Stimulated activated naive B cell treated with anti-CD40 and anti-IgM and Interleukin-4, amounts not matched to agents 10 μg/mL and 1 μg/mL and 100 μg/mL, for 72 hours (primary cell): Measurements from ENCODE around the gene KASH5.

Experiments
- ATAC-seq, 2 donors: fragments of 150-1000 bp; cut with Tn5 transposase; replicated peaks; 2 replicates each; pipeline ENCODE4 v1.10.0; 2021; ENCODE audit warnings: moderate library complexity in 1 of 2
- DNase-seq: peaks from one replicate; pipeline ENCODE4 v3.0.0; 2021
- H3K27ac Mint-ChIP-seq: one replicate; pipeline ENCODE4 v1.8.0; 2022; ENCODE audit warnings: mild to moderate bottlenecking, mixed read lengths
- H3K27me3 Mint-ChIP-seq, 2 donors: one replicate each; pipeline ENCODE4 v1.8.0; 2022; ENCODE audit warnings: mixed read lengths in 2 of 2
- H3K36me3 Mint-ChIP-seq, 2 donors: one replicate each; pipeline ENCODE4 v1.8.0; 2022; ENCODE audit warnings: mixed read lengths in 2 of 2, mild to moderate bottlenecking in 1 of 2
- H3K4me1 Mint-ChIP-seq, 2 donors: one replicate each; pipeline ENCODE4 v1.8.0; 2022; ENCODE audit warnings: mixed read lengths in 2 of 2, mild to moderate bottlenecking in 1 of 2
- H3K4me3 Mint-ChIP-seq, 2 donors: one replicate each; pipeline ENCODE4 v1.8.0; 2022; ENCODE audit warnings: mild to moderate bottlenecking in 2 of 2, mixed read lengths in 2 of 2, moderate library complexity in 1 of 2
- H3K9me3 Mint-ChIP-seq, 2 donors: one replicate each; pipeline ENCODE4 v1.8.0; 2022; ENCODE audit warnings: mixed read lengths in 2 of 2, mild to moderate bottlenecking in 1 of 2

KASH5 gene

DNA sequence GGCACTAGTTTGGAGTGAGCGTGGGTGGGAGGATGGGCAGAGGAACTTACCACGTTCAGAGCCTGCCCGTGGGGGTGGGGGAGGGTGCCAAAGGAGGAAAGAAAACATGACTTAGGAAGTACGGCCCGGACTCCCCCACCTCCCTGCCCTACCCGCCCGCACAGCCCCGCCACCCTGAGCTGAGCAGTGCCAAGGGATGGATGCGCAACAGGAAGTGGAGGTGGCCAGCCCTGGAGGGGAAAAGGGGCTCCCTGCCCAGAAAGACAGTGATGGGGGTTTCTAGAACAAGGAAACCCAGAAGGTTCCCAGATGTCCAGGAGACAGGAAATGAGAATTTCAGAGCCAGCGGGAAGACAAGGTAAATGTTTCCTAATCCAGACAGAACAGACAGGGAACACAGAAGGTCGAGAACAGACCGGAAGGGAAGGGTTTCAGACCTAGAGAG lies 32.1 kb upstream of the KASH5 start:
- H3K36me3 Mint-ChIP-seq = no peaks in the 10 kb centered on the region
- H3K4me3 Mint-ChIP-seq = peak overlapping the region; percentile 37 to 67
- H3K4me1 Mint-ChIP-seq = peaks cover 28 to 44% of the 10 kb centered on the region in 2 donors
- no peak overlapping the region for H3K27ac Mint-ChIP-seq
- DNase-seq (no peak), ATAC-seq (peak; percentile 19 to 31)
- no peaks in the 10 kb centered on the region for H3K9me3 Mint-ChIP-seq
- peaks cover 0 to 4% of the 10 kb centered on the region in 2 donors for H3K27me3 Mint-ChIP-seq

DNA sequence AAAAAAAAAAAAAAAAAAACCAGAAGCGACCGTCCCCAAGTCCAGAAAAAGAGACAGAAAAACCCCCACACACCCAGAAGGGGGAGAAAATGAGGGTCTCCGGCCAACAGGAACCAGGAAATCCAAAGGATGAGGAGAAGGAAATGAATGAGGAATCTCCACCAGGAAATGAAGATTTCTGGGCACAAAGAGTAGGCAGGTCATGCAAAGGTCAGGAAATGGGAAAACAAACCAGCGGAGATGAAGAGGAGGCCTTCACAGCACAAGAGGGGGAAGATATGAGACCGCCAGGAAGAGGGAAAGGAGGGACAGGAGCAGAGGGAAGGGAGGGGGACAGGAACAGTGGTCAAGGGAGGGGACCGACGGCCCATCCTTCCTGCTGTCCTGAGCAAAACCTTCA lies 31.7 kb upstream of the KASH5 start:
- Mint-ChIP-seq H3K36me3 (no peaks in the 10 kb centered on the region), H3K27ac (peak overlapping the region; percentile 15), H3K9me3 (no peaks in the 10 kb centered on the region), H3K4me3 (peak overlapping the region in 1 of 2 donors; percentile 67), H3K27me3 (peaks cover 0 to 4% of the 10 kb centered on the region in 2 donors), H3K4me1 (peaks cover 28 to 46% of the 10 kb centered on the region in 2 donors)
- ATAC-seq = no peak
- no peak for DNase-seq

DNA sequence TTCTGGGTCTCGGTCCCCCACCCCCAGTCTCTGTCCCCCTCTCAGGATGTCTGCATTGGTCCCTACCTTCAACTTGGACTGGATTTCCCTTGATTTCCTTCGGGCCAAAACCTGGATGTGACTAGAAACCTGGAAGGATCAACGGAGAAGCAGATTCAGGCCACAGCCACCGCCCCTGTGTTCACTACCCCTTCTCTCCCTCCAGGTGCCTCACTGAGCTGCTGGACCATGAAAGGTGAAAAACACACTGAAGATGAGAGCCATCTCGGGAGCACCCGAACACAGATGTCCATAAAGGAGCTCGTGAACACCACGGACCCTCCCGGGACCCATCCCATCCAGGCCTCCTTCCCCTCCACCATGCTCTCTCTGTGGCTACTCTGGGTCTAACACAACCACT lies 30.9 kb upstream of the KASH5 start:
- peak overlapping the region; percentile 87 for H3K27ac Mint-ChIP-seq

DNA sequence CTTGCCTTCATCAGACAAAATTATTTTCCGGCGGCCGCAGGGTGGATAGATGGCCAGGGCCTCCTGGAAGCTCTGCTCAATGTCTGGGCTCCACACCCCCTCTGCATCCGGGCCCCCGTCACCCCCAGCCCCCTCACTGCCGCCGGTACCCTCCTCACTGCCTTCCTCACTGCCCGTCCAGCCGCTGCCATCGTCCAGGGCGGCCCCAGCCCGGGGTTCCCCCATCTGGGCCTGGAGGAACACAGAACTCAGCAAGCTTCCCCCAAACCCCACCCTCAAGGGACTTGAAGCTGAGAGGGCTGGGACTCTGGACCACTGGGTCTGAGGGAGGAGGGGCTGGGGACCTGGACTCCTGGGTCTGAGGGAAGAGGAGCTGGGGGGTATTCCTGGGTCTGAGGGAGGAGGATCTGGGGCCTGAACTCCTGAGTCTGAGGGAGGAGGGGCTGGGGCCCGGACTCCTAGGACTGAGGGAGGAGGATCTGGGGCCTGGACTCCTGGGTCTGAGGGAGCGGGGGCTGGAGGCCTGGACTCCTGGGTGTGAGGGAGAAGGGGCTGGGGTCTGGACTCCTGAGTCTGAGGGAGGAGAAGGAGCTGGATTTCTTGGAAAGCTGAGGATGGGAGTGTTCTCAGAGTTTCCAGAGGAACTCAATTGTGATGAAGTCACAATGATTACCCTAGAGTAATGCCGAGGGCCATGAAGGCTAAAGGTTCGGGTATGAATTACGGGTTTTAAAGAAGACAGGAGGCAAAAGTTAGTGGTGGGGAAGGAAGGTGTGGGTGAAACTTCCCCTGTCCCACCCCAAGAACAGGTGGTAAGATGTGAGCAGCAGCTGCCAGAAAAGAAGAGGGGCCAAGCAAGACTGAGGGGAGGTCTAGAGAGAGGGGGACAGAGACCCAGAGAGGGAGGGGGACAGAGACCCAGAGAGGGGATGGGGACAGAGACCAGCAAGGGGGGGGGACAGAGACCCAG lies 27.9 kb upstream of the KASH5 start:
- Mint-ChIP-seq H3K36me3 (no peaks in the 10 kb centered on the region), H3K4me3 (peak overlapping the region in 1 of 2 donors; percentile 8), H3K27me3 (peaks cover 0 to 4% of the 10 kb centered on the region in 2 donors), H3K9me3 (no peaks in the 10 kb centered on the region), H3K27ac (peak overlapping the region; percentile 54), H3K4me1 (peaks cover 24 to 53% of the 10 kb centered on the region in 2 donors)
- DNase-seq (no peak), ATAC-seq (peak in 1 of 2 donors; percentile 9)

More for the DNA sequence above, 30.9 kb upstream of the KASH5 start:
- H3K27me3 Mint-ChIP-seq = peaks cover 0 to 4% of the 10 kb centered on the region in 2 donors
- no peak for DNase-seq
- H3K4me1 Mint-ChIP-seq = peaks cover 28 to 53% of the 10 kb centered on the region in 2 donors
- H3K9me3 Mint-ChIP-seq = no peaks in the 10 kb centered on the region
- peak overlapping the region; percentile 9 to 29 for H3K4me3 Mint-ChIP-seq
- H3K36me3 Mint-ChIP-seq = no peaks in the 10 kb centered on the region
- ATAC-seq = peak; percentile 53 to 55

DNA sequence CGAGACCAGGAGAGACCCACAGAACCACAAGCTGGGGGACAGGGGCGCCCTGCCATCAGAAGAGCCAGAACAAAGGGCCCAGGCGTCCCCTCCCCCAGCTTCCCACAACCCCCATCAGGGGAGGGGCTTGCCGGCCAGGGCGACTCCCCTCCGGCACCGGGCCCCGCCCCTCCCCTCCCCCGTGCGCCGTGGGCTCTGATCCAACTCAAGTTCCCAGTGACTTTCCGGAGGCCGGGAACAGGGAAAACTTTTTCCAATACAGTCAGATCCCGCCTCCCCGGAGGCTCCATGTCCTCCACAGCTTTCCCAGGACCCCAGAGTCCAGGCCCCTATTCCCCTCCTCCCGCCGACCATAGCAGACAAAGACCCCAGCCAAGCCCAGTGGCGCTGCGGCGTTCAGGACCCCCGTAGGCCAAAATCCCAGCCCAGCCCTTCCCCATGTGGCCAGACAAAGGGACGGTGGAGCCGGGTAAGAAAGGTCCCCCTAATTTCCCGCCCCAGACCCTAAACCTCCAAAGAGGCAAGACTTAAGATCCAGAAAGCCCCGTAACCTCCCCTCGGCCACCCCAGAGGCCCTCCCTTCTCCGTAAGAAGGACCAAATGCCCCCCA lies 26.5 kb upstream of the KASH5 start:
- peak overlapping the region; percentile 4 to 47 for H3K4me3 Mint-ChIP-seq
- H3K4me1 Mint-ChIP-seq = peaks cover 10 to 39% of the 10 kb centered on the region in 2 donors
- ATAC-seq = no peak
- no peaks in the 10 kb centered on the region for H3K36me3 Mint-ChIP-seq
- H3K27me3 Mint-ChIP-seq = peaks cover 0 to 4% of the 10 kb centered on the region in 2 donors
- H3K27ac Mint-ChIP-seq = peak overlapping the region; percentile 48
- no peak for DNase-seq
- H3K9me3 Mint-ChIP-seq = no peaks in the 10 kb centered on the region

DNA sequence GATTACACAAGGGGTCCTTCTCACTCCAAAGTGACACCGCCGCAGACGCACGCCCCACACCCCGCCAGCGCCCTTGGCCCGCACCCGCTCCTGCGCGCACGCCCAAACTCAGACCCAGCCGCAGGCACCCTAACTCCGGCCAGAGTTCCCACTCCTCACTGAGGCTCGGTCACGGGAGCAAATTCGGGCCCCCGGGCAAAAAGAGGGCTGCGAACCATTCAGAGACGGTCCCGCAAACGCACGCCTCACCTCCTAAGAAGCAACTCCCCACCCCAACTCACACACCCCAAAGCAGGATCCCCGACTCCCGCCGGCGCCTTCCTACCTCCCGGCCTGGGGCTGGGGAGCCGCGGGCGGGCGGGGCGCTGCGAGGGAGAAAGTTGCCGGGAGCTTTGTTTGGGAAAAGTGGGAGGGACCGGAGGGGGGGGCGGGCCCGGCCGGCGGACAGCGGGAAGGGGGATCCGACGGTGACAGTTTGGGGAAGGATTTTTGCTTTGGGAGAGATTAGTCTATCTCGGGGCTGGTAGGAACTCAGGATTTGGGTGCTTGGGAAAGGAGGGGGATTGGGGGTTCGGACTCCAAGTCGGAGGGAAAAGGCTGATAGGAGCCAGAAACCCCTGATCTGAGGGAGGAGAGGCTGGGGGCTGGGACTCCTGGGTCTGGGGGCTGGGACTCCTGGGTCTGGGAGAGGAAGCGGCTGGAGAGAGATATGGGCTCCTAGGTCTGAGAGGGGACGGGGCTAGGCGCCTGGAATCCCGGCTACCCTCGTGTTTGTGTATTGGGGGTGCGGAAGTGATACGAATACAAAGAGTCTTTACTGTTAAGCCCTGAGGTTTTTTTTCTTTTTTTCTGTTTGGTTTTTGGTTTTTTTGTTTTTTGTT lies 25.8 kb upstream of the KASH5 start, which contains the start of gene TEAD2:
TSS of gene TEAD2 (minus strand) at position 369 of the 881 bp plus-strand sequence. CDS start 2,341 bp downstream, outside the sequence.
- Mint-ChIP-seq H3K4me3 (peak within 1 kb of the TSS; percentile 4 to 47), H3K36me3 (no peaks in the 10 kb centered on the region), H3K4me1 (peaks cover 3 to 32% of the 10 kb centered on the region in 2 donors), H3K27ac (peak within 1 kb of the TSS; percentile 48), H3K9me3 (no peaks in the 10 kb centered on the region), H3K27me3 (no peaks in the 10 kb centered on the region)
- DNase-seq (no peak), ATAC-seq (peak in 1 of 2 donors; percentile 5)

DNA sequence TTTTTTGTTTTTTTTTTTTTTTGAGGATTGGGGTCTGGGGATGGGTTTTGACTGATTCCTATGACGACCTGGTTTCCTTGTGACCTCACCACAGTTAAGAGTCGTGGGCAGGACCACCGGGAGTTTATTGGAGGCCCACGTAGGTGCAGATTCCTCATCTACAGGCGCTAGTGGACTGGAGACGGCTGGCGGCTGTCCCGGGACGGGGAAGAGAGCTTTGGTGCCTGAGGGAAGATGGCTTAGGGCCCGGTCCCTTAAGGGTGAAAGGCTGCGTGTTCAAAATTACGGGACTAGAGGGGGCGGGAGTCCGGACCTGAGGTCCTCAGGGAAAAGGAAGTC lies 25.2 kb upstream of the KASH5 start:
- Mint-ChIP-seq H3K9me3 (no peaks in the 10 kb centered on the region), H3K27me3 (no peaks in the 10 kb centered on the region), H3K36me3 (no peaks in the 10 kb centered on the region), H3K4me1 (peaks cover 0 to 28% of the 10 kb centered on the region in 2 donors), H3K4me3 (no peak overlapping the region), H3K27ac (no peak overlapping the region)
- ATAC-seq (no peak), DNase-seq (no peak)

DNA sequence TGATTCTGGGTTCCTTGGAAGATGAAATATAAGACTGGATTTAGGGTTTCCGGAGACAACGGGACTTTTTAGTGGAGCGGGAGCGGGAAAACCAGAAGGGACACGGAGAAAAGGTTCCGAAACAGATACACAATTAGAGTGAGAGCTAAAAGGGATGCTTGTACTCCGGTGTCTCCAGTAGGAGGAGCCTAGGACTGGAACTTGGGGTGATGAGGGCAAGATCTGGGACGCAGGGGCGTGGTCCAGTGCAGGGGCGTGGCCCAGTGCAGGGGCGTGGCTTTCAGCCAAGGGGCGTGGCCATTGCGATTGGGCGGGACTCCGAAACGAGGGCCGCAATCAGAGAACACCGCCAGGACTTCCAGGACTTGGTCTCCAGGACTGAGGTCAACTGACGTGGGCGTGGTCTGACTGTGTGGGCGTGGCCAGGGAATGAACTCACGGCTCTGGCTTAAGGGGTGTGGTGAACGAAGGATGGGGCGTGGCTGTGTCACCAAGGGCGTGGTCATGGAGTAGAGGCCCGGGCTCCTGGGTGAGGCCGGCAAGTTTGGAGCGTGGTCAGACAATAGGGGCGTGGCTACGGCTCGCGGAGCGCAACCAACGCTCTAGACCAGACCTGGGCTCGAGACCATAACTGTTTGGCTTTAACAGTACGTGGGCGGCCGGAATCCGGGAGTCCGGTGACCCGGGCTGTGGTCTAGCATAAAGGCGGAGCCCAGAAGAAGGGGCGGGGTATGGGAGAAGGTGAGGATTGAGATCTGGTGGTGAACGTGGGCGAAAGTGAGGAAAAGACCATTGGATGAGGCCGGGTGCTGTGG lies 24.6 kb upstream of the KASH5 start, which contains the start of gene DKKL1:
TSS of gene DKKL1 (plus strand) at position 610 of the 815 bp plus-strand sequence. CDS start at position 732, 122 bp downstream.
- Mint-ChIP-seq H3K27ac (peak within 1 kb of the TSS; percentile 26), H3K9me3 (no peaks in the 10 kb centered on the region), H3K27me3 (no peaks in the 10 kb centered on the region), H3K36me3 (no peaks in the 10 kb centered on the region), H3K4me1 (peaks cover 0 to 28% of the 10 kb centered on the region in 2 donors), H3K4me3 (no peak within 1 kb of the TSS)
- peak; percentile 90 for DNase-seq
- peak; percentile 87 to 89 for ATAC-seq

DNA sequence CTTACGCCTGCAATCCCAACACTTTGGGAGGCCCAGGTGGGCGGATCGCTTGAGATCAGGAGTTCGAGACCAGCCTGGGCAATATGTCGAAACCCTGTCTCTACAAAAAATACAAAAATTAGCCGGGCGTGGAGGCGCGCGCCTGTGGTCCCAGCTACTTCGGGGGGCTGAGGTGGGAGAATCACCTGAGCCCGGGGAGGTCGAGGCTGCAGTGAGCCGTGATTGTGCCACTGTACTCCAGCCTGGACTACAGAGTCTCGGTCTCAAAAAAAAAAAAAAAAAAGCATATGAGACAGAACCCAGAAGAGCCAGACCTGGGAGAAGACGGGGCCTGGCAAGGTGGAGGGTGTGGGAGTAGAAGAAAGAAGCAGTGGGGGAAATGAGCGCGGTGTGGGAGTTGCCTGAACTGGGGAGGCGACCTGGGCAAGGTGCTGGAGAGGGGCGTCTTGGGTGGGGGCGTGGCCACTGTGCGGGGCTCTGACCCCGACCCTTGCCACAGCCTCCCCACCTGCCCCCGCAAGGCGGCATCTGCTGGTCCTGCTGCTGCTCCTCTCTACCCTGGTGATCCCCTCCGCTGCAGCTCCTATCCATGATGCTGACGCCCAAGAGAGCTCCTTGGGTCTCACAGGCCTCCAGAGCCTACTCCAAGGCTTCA lies 23.8 kb upstream of the KASH5 start:
- Mint-ChIP-seq H3K4me1 (peaks cover 0 to 28% of the 10 kb centered on the region in 2 donors), H3K9me3 (no peaks in the 10 kb centered on the region), H3K4me3 (no peak overlapping the region), H3K27ac (peak overlapping the region; percentile 26), H3K27me3 (no peaks in the 10 kb centered on the region), H3K36me3 (peaks cover 0 to under 1% of the 10 kb centered on the region in 2 donors)
- no peak for ATAC-seq
- DNase-seq = no peak

DNA sequence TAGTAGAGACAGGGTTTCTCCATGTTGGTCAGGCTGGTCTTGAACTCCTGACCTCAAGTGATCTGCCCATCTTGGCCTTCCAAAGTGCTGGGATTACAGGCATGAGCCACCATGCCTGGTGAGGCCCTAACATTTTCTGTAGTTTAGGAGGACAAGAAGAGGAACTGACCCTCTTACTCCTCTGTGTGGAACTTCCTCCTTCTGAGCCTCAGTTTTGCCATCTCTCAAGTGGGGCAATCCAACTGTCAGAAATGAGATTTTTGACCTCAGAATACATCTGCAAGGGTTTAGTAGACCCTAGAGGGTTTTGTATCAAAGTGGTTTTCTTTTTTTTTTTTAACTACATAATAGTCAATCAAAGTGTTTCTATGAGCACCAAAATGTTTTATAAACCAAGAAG lies 21.9 kb upstream of the KASH5 start:
- no peak for ATAC-seq
- DNase-seq = no peak
- Mint-ChIP-seq H3K4me1 (peaks cover 0 to 15% of the 10 kb centered on the region in 2 donors), H3K36me3 (peaks cover 3 to 4% of the 10 kb centered on the region in 2 donors), H3K9me3 (peaks cover 0 to 3% of the 10 kb centered on the region in 2 donors), H3K4me3 (no peak overlapping the region), H3K27ac (no peak overlapping the region), H3K27me3 (no peaks in the 10 kb centered on the region)

DNA sequence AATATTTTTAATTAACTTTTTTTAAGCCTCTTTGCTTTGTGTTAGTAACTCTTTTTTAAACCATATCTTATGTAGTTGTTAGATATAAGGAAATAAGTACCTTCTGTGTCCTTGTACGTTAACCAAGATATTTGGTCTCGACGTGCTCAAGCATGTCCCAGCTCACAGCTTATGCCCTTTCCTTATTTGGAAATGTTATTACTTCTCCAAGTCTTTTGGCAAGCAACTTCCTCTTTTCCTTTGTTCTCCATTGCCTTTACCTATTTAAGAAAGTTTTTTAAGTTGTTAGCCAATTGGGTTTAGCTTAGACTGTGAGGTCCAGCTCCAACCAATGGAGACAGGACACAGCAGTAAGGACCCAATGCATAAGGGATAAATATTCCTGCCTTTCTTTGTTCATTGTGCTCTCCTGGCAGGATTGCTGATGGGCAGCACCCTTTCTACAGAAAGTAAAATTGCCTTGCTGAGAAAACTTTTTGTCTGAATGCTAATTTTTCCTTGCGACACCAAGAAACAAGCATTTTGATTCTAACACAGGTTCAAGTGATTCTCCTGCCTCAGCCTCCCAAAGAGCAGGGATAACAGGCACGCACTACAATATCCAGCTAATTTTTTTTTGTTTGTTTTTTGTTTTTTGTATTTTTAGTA lies 19.2 kb upstream of the KASH5 start:
- Mint-ChIP-seq H3K27ac (no peak overlapping the region), H3K36me3 (peaks cover 3 to 4% of the 10 kb centered on the region in 2 donors), H3K27me3 (no peaks in the 10 kb centered on the region), H3K4me1 (peaks cover 0 to 6% of the 10 kb centered on the region in 2 donors), H3K4me3 (no peak overlapping the region), H3K9me3 (peaks cover 0 to 3% of the 10 kb centered on the region in 2 donors)
- ATAC-seq (no peak), DNase-seq (no peak)

DNA sequence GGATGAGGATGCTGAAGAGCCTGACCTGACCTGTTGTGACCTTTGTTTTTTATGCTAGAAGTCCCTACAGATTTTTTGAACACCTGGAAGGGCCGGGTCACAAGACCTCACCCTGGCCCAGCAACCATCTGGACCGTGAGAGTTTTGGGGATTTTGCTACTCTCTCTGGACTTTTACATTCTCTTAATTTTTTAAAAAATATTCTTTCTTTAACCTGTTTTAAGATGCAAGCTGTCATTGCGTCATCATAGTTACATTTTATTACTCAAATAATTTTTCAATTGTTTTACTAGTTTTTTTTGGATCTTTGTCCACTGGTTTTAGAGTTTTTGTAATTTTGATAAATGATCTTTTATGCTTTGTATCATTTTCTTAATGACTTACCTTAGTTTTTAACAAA lies 16.9 kb upstream of the KASH5 start:
- Mint-ChIP-seq H3K4me1 (peaks cover 0 to 2% of the 10 kb centered on the region in 2 donors), H3K27me3 (peaks cover 1 to 2% of the 10 kb centered on the region in 2 donors), H3K36me3 (peaks cover 3 to 5% of the 10 kb centered on the region in 2 donors), H3K27ac (no peak overlapping the region), H3K9me3 (peaks cover 0 to 3% of the 10 kb centered on the region in 2 donors), H3K4me3 (no peak overlapping the region)
- ATAC-seq = no peak
- no peak for DNase-seq
